KMS-11 (cell line): ENCODE measurements around the gene LRP6.

ENCODE experiments used
- H2AFZ ChIP-seq: fragments of 200-600 bp; sonication (generic); 2 replicates; pipeline ENCODE4 v1.6.1; 2016; ENCODE audit warnings: antibody characterized with exemption, mixed run types, low read depth
- H3K27ac ChIP-seq: fragments of 200-600 bp; sonication (generic); 2 replicates; pipeline ENCODE4 v1.6.1; 2016; ENCODE audit warnings: mild to moderate bottlenecking, mixed run types
- H3K27me3 ChIP-seq: fragments of 200-600 bp; sonication (generic); 2 replicates; pipeline ENCODE4 v1.6.1; 2017; ENCODE audit warnings: mild to moderate bottlenecking, low read depth, mixed run types, moderate library complexity; ENCODE audit not compliant: insufficient read depth
- H3K36me3 ChIP-seq: fragments of 200-600 bp; sonication (generic); 2 replicates; pipeline ENCODE4 v1.6.1; 2017; ENCODE audit warnings: mild to moderate bottlenecking, mixed run types; ENCODE audit not compliant: insufficient read depth
- H3K4me1 ChIP-seq: fragments of 200-600 bp; sonication (generic); 2 replicates; pipeline ENCODE4 v1.6.1; 2016; ENCODE audit warnings: mild to moderate bottlenecking, low read depth, mixed run types; ENCODE audit not compliant: poor library complexity, severe bottlenecking
- H3K4me2 ChIP-seq: fragments of 200-600 bp; sonication (generic); 2 replicates; pipeline ENCODE4 v1.7.0; 2016; ENCODE audit warnings: mild to moderate bottlenecking, mixed run types
- H3K4me3 ChIP-seq: fragments of 200-600 bp; sonication (generic); IDR thresholded peaks from 2 replicates; pipeline ENCODE4 v1.6.1; 2017; ENCODE audit warnings: low read depth, low read length, mixed read lengths; ENCODE audit not compliant: insufficient read depth
- H3K79me2 ChIP-seq: fragments of 200-600 bp; sonication (generic); 2 replicates; pipeline ENCODE4 v1.6.1; 2016; ENCODE audit warnings: low read depth, mixed run types; ENCODE audit not compliant: insufficient read depth
- H3K9ac ChIP-seq: fragments of 200-600 bp; sonication (generic); 2 replicates; pipeline ENCODE4 v1.6.1; 2016; ENCODE audit warnings: mild to moderate bottlenecking, mixed run types
- H4K20me1 ChIP-seq: fragments of 200-600 bp; sonication (generic); 2 replicates; pipeline ENCODE4 v1.6.1; 2016; ENCODE audit warnings: mild to moderate bottlenecking, mixed run types; ENCODE audit not compliant: insufficient read depth
- TF ChIP-seq, protein P1 (sequence below): fragments of 200-600 bp; sonication (generic); conservative IDR thresholded peaks from 2 replicates; pipeline ENCODE4 v1.6.1; 2017; ENCODE audit warnings: low read depth, mild to moderate bottlenecking, antibody characterized with exemption, low read length, moderate library complexity, mixed read lengths

LRP6 gene

DNA sequence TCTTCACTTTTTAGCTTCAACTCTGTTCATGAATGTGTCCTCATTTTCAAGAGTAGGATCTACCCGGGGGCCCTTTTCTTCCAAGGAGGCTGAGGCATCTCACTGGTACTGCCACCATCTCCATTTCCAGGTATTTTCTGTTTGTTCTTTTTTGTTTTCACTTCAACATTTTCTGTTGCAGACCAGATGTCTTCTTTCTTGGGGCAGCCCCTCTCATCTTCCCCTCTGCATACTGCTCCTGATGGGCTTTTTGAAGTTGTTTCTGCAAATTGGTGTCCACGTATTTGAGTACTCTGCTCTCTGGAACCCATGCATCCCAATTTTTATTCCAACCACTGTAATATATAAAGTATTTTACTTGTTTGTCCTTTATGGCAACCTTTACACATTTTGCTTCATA, 66.5 kb downstream of the LRP6 start:
- TF ChIP-seq, protein P1, sequence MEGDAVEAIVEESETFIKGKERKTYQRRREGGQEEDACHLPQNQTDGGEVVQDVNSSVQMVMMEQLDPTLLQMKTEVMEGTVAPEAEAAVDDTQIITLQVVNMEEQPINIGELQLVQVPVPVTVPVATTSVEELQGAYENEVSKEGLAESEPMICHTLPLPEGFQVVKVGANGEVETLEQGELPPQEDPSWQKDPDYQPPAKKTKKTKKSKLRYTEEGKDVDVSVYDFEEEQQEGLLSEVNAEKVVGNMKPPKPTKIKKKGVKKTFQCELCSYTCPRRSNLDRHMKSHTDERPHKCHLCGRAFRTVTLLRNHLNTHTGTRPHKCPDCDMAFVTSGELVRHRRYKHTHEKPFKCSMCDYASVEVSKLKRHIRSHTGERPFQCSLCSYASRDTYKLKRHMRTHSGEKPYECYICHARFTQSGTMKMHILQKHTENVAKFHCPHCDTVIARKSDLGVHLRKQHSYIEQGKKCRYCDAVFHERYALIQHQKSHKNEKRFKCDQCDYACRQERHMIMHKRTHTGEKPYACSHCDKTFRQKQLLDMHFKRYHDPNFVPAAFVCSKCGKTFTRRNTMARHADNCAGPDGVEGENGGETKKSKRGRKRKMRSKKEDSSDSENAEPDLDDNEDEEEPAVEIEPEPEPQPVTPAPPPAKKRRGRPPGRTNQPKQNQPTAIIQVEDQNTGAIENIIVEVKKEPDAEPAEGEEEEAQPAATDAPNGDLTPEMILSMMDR, result no peak
- Histone ChIP-seq H2AFZ (no peak overlapping the region), H3K4me2 (no peak overlapping the region), H3K79me2 (no peaks in the 10 kb centered on the region), H3K27ac (no peak overlapping the region), H3K36me3 (no peaks in the 10 kb centered on the region), H3K4me3 (no peak overlapping the region), H3K4me1 (no peaks in the 10 kb centered on the region), H3K9ac (no peak overlapping the region), H3K27me3 (no peaks in the 10 kb centered on the region), H4K20me1 (no peaks in the 10 kb centered on the region)

DNA sequence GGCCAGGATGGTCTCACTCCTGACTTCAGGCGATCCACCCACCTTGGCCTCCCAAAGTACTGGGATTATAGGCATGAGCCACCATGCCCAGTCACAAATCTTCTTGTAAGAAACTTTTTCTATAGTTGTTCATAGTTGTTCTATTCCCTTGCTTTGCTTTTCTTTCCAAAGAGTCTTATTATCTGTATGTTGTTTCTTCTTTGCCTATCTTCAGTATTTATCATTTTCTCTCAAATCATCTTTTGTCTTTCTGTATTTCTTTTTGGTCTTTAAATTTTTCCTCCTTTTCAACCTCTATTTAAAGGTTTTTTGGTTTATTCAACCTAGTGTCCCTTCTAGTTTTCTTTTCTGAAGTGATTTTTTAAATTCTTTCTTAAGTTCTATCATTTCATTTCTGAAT, 68.7 kb downstream of the LRP6 start:
- Histone ChIP-seq H3K27ac (no peak overlapping the region), H2AFZ (no peak overlapping the region), H3K27me3 (no peaks in the 10 kb centered on the region), H3K79me2 (no peaks in the 10 kb centered on the region), H3K9ac (no peak overlapping the region), H3K4me3 (no peak overlapping the region), H4K20me1 (no peaks in the 10 kb centered on the region), H3K4me1 (no peaks in the 10 kb centered on the region), H3K4me2 (no peak overlapping the region), H3K36me3 (no peaks in the 10 kb centered on the region)
- TF ChIP-seq, protein P1, result no peak

GRCh38 chr12:12197128-12197527, 69.7 kb downstream of the LRP6 start:
- Histone ChIP-seq H3K27ac (no peak overlapping the region), H3K36me3 (no peaks in the 10 kb centered on the region), H3K4me2 (no peak overlapping the region), H3K79me2 (no peaks in the 10 kb centered on the region), H3K4me3 (no peak overlapping the region), H4K20me1 (no peaks in the 10 kb centered on the region), H3K9ac (no peak overlapping the region), H2AFZ (no peak overlapping the region), H3K27me3 (no peaks in the 10 kb centered on the region), H3K4me1 (no peaks in the 10 kb centered on the region)
- TF ChIP-seq, protein P1, result no peak

DNA sequence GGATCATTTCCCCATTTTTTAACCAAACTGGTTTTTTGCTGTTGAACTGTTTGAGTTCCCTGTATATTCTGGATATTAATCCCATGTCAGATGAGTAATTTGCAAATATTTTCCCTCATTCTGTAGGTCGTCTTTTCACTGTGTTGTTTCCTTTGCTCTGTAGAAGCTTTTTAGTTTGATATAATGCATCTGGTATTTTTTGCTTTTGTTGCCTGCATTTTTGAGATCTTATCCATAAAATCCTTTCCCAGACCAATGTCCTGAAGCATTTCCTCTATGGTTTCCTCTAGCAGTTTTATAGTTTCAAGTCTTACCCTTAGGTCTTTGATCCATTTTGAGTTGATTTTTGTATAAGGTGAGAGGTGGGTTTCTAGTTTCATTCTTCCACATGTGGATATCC, 71.3 kb downstream of the LRP6 start:
- TF ChIP-seq, protein P1, result no peak
- H2AFZ ChIP-seq, result no peak overlapping the region
- no peaks in the 10 kb centered on the region for H3K79me2 ChIP-seq
- H4K20me1 ChIP-seq, result no peaks in the 10 kb centered on the region
- no peaks in the 10 kb centered on the region for H3K36me3 ChIP-seq
- H3K27me3 ChIP-seq, result no peaks in the 10 kb centered on the region
- no peak overlapping the region for H3K4me3 ChIP-seq
- H3K9ac ChIP-seq, result no peak overlapping the region
- no peak overlapping the region for H3K4me2 ChIP-seq
- peaks cover 3% of the 10 kb centered on the region for H3K4me1 ChIP-seq
- H3K27ac ChIP-seq, result no peak overlapping the region

- H3K27ac ChIP-seq, result no peak overlapping the region
- H3K79me2 ChIP-seq, result no peaks in the 10 kb centered on the region
- peaks cover 7% of the 10 kb centered on the region for H3K4me1 ChIP-seq
These were observed 71.8 kb downstream of the LRP6 start for GRCh38 chr12:12195081-12195480.

More at GRCh38 chr12:12195081-12195480, 71.8 kb downstream of the LRP6 start:
- Histone ChIP-seq H3K36me3 (no peaks in the 10 kb centered on the region), H4K20me1 (no peaks in the 10 kb centered on the region), H2AFZ (no peak overlapping the region), H3K9ac (no peak overlapping the region), H3K4me3 (no peak overlapping the region), H3K27me3 (no peaks in the 10 kb centered on the region), H3K4me2 (no peak overlapping the region)
- TF ChIP-seq, protein P1, result no peak
